Nephron (organoid): ENCODE results near the gene CYP4Z1.

Source experiments
- H3K27ac Mint-ChIP-seq, 3 experiments: 2 replicates each; pipeline ENCODE4 v1.8.0; 2020; ENCODE audit warnings: mixed read lengths in 3 of 3, mild to moderate bottlenecking in 2 of 3, moderate library complexity in 1 of 3
- H3K27me3 Mint-ChIP-seq: 2 replicates; pipeline ENCODE4 v1.8.0; 2021; ENCODE audit warnings: low read depth, mild to moderate bottlenecking, moderate library complexity, mixed read lengths
- H3K36me3 Mint-ChIP-seq: 2 replicates; pipeline ENCODE4 v1.8.0; 2020; ENCODE audit warnings: low read depth, mixed read lengths
- H3K4me1 Mint-ChIP-seq: 2 replicates; pipeline ENCODE4 v1.8.0; 2020; ENCODE audit warnings: mixed read lengths
- H3K4me3 Mint-ChIP-seq, 3 experiments: 2 replicates each; pipeline ENCODE4 v1.8.0; 2020; ENCODE audit warnings: mild to moderate bottlenecking in 3 of 3, mixed read lengths in 3 of 3, moderate library complexity in 2 of 3
- H3K9me3 Mint-ChIP-seq: 2 replicates; pipeline ENCODE4 v1.8.0; 2020; ENCODE audit warnings: mixed read lengths
- CTCF ChIP-seq, 3 experiments: fragments of 200-600 bp; sonication (generic); IDR thresholded peaks; one replicate each; pipeline ENCODE4 v1.5.0; 2021; ENCODE audit warnings: antibody characterized with exemption in 3 of 3; ENCODE audit not compliant: unreplicated experiment in 3 of 3

Gene CYP4Z1

GRCh38 chr1:47067097-47067594 is at the start of gene CYP4Z1:
Gene CYP4Z1 (plus strand): TSS chr1:47067231. CDS start chr1:47067491, 260 bp downstream.
- Mint-ChIP-seq H3K27me3 (peaks cover 37% of the 10 kb centered on the region), H3K36me3 (no peaks in the 10 kb centered on the region), H3K9me3 (peaks cover 4% of the 10 kb centered on the region), H3K27ac (no peak within 1 kb of the TSS), H3K4me1 (no peaks in the 10 kb centered on the region), H3K4me3 (no peak within 1 kb of the TSS)
- no peak for TF ChIP-seq CTCF (IDR thresholded peaks at IDR 0.05; ENCODE audit: unreplicated experiment in 3 of 3)

GRCh38 chr1:47021070-47021469 is 46.0 kb upstream of the CYP4Z1 start:
- Mint-ChIP-seq H3K36me3 (no peaks in the 10 kb centered on the region), H3K4me3 (peak overlapping the region in 1 of 3 experiments; percentile 57)

GRCh38 chr1:47023268-47024140 is 43.5 kb upstream of the CYP4Z1 start, which contains the start of gene CYP4X1:
Gene CYP4X1 (plus strand): TSS chr1:47023669. CDS start chr1:47023818, 149 bp downstream.
- Mint-ChIP-seq H3K36me3 (no peaks in the 10 kb centered on the region), H3K4me3 (peak within 1 kb of the TSS; percentile 75 to 81 (median 79)), H3K27me3 (peaks cover 46% of the 10 kb centered on the region), H3K9me3 (no peaks in the 10 kb centered on the region), H3K27ac (peak within 1 kb of the TSS; percentile 24 to 75 (median 67)), H3K4me1 (peaks cover 29% of the 10 kb centered on the region)
- TF ChIP-seq CTCF (IDR thresholded peaks at IDR 0.05; ENCODE audit: unreplicated experiment in 3 of 3), result no peak

More at GRCh38 chr1:47021070-47021469, 46.0 kb upstream of the CYP4Z1 start:
- Mint-ChIP-seq H3K9me3 (no peaks in the 10 kb centered on the region), H3K4me1 (peaks cover 33% of the 10 kb centered on the region), H3K27ac (peak overlapping the region in 2 of 3 experiments; percentile 70 to 93), H3K27me3 (peaks cover 46% of the 10 kb centered on the region)
- TF ChIP-seq CTCF (IDR thresholded peaks at IDR 0.05; ENCODE audit: unreplicated experiment in 3 of 3), result no peak

- Mint-ChIP-seq H3K4me1 (peaks cover 28% of the 10 kb centered on the region), H3K27me3 (peaks cover 46% of the 10 kb centered on the region), H3K9me3 (no peaks in the 10 kb centered on the region), H3K4me3 (peak overlapping the region; percentile 75 to 81 (median 79)), H3K36me3 (no peaks in the 10 kb centered on the region), H3K27ac (peak overlapping the region in 2 of 3 experiments; percentile 61 to 73)
- no peak for TF ChIP-seq CTCF (IDR thresholded peaks at IDR 0.05; ENCODE audit: unreplicated experiment in 3 of 3)
Measured at GRCh38 chr1:47024141-47024801, 42.8 kb upstream of the CYP4Z1 start.

- no peak overlapping the region for H3K4me3 Mint-ChIP-seq
- H3K9me3 Mint-ChIP-seq, result no peaks in the 10 kb centered on the region
- peak overlapping the region in 1 of 3 experiments; percentile 10 for H3K27ac Mint-ChIP-seq
- H3K27me3 Mint-ChIP-seq, result peaks cover 10% of the 10 kb centered on the region
- H3K4me1 Mint-ChIP-seq, result peaks cover 10% of the 10 kb centered on the region
- TF ChIP-seq CTCF (IDR thresholded peaks at IDR 0.05; ENCODE audit: unreplicated experiment in 3 of 3), result no peak
- H3K36me3 Mint-ChIP-seq, result no peaks in the 10 kb centered on the region
Measured at GRCh38 chr1:47030170-47030805, 36.7 kb upstream of the CYP4Z1 start.
